NCI-H1436 (cell line): ENCODE results near the gene RNASE12.
"Not testable (repeated sequence)": the region's sequence is repeated elsewhere in the genome, so short reads cannot be mapped to it uniquely, and the experiment has no call there.

Experiments
- DNase-seq: peaks from one replicate; lab custom pipeline; 2025; lab: John Stamatoyannopoulos, UW

RNASE12 gene

DNA sequence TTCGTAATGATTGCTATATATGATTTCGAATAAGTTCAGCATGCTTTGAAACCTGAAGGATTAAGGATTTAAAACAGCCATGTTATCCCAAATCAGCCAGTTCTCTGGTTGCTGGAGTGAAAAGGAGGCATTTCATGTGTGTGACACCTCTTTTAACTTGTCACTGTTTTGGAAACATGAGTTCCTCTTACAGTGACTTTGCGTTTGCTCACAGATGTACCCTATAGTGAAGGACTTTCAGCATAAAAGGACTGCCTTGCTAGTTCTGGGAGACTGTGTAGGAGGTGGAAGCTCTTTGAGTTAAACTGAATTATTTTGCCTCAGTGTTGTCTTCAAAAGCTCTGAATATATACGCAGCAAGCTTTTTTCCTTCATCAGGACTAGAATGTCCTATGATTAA is 10.9 kb downstream of the RNASE12 start:
- DNase-seq: no peak

DNA sequence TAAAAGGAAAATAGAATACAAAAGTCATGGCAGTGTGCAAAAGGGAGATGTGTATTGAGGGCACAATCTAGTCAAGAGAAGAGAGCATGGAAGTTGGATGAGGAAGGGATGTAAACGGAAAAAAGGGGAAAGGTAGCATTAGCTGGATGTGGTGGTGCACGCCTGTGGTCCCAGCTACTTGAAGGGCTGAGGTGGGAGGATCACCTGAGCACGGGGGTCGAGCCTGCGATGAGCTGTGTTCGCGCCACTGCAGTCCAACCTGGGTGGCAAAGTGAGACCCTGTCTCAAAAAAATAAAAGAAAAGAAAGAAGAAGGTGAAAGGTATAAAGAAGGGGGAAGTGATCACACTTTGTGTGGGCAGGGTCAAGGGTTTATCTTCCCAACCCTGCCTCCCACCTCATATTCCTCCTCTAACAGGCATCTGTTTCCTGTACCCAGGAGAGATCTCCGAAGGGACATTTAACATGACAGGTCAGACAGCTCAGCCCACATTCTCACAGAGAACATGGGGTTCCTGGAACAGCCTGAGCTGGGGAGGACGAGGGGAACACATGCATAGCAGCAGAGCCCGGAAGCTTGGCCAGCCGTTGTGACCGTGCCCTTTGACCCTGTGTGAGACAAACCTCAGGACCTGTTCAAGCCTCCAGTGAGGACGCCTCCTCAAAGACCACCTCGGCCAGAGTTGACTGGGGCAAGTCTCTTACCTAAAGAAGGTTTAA is 12.2 kb downstream of the RNASE12 start:
- DNase-seq: no peak

DNA sequence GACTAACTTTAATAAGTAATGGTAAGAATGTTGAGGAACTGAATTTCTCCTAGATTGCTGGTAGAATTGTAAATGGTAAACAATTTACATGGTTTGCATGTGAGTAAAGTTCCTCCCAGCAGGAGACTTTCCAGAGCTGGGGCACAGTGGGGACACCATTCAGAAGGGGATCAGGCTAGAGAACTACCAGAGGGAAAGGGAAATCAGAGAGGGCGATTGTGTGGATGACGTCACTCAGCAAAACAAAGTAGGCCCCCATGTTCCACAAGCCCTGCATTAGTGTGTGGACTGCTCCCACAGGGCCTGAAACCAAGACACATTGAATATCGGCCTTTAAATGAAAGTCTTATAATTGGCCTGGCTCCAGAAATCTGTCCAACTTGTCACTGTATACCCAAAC is 12.9 kb downstream of the RNASE12 start:
- no peak for DNase-seq

DNA sequence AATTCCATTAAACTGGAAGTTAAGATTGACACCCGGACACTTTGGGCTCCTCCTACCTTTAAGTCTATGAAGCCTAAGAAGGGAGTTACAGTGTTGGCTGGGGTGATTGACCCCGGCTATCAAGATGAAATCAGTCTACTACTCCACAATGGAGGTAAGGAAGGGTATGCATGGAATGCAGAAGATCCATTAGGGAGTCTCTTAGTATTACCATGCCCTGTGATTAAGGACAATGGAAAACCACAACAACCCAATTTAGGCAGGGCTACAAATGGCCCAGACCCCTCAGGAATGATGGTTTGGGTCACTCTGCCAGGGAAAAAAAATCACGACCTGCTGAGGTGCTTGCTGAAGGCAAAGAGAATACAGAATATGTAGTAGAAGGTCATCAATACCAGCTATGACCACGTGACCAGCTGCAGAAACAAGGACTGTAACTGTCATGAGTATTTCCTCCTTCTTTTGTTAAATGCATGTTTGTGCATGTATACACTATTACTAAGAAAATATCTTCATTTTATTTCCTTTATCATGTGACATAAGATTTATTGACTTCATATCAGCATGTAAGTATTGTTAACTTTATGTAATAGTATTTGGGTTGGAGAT is 18.7 kb downstream of the RNASE12 start:
- not testable (repeated sequence) for DNase-seq

DNA sequence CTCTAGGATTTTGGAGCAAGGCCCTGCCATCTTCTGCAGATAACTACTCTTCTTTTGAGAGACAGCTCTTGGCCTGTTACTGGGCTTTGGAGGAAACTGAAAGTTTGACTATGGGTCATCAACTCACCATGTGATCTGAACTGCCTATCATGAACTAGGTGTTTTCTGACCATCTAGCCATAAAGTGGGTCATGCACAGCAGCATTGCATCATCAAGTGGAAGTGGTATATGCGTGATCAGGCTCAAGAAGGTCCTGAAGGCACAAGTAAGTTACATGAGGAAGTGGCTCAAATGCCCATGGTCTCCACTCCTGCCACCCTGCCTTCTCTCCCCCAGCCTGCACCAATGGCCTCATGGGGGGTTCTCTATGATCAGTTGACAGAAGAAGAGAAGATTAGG is 20.5 kb downstream of the RNASE12 start:
- DNase-seq: not testable (repeated sequence)

DNA sequence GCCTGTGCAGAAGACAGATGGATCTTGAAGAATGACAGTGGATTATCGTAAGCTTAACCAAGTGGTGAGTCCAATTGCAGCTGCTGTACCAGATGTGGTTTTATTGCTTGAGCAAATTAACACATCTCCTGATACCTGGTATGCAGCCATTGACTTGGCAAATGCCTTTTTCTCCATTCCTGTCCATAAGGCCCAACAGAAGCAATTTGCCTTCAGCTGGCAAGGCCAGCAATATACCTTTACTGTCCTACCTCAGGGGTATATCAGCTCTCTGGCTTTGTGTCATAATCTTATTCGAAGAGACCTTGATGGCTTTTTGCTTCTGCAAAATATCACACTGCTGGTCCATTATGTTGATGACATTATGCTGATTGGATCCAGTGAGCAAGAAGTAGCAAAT is 21.3 kb downstream of the RNASE12 start:
- not testable (repeated sequence) for DNase-seq

DNA sequence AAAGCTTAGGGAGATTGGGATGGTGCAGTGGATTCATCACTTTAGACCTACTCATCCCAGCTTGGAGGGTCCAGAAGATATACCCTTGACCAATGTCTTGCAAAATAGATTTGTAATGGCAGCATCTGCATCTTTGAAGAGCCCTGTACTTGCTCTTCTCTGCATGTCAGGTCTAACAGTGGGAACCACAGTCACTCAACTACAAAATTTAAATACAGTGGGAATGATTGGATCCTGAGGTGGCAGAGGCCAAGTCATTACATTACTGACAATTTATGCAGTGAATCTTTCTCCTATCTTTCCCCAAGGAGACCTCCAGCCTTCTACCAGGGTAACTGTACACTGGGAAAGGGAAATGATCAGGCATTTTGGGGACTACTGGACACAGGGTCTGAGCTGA is 22.1 kb downstream of the RNASE12 start:
- no peak for DNase-seq

DNA sequence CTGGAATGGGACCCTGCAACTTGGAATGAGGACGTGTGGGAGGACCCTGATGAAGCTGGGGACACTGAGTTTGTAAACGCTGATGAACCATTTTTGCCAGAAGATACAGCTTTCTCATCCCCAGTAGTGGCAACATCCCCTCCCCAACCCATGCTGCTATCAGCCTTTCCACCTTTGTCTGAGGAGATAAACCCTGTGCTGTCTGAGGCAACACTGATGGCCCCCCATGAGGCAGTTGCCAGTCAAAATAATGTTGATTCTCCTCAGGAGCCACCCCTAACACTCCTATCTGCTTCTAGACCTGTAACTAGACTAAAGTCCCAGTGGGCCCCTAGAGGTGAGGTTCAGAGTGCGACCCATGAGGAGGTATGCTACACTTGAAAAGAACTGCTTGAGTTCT is 22.8 kb downstream of the RNASE12 start:
- DNase-seq: no peak

DNA sequence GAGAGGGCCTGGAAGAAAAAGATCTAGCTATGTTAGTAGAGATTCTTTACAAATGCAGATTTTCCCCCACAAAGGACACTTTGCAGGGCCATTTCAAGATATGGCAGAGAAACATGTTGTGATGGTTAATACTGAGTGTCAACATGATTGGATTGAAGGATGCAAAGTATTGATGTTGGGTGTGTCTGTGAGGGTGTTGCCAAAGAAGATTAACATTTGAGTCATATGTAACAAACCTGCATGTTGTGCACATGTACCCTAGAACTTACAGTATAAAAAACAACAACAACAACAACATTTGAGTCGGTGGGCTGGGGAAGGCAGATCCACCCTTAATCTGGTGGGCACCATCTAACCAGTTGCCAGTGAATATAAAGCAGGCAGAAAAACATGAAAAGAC is 24.0 kb downstream of the RNASE12 start:
- DNase-seq: not testable (repeated sequence)

DNA sequence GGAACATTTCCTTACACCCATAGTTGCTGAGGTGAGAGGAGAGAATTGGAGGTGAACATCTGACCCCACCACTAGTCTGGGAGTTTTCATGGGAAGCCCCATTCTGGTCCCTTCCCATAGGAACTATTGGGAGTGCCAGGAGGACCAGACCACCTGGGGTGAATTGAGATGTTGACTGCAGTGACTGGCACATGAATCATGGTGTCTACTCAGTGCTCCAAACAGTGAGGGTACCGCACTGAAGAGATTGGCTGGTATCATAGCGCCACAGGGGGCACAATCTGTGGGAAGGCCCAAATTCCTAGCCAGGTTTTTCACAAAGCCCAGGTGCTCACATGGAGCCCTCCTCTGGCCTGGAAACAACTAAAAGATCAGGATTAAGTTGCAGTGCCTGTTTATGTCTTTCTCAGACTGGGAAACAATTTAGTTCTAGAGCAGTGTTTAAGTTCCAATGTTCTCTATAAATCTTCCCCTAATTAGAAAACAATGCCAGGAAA is 26.6 kb downstream of the RNASE12 start:
- DNase-seq: no peak

DNA sequence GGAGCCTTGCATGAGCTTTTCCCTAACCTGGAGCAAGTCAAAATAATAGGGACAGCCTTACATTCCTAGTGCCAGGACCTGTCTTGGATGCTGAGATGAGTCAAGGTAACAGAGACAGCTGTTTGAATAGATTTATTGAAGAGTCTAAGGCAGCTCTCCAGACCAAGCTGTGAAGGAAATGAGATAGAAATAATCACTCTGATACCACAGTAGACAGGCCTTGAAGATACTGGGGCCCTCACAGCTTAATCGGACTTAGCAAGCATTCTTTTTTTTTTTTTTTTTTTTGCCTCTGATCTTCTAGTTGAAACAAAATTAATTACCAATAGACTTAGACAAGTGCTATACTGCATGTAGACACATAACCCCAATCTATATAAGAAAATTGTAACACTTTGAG is 27.2 kb downstream of the RNASE12 start:
- DNase-seq: no peak

DNA sequence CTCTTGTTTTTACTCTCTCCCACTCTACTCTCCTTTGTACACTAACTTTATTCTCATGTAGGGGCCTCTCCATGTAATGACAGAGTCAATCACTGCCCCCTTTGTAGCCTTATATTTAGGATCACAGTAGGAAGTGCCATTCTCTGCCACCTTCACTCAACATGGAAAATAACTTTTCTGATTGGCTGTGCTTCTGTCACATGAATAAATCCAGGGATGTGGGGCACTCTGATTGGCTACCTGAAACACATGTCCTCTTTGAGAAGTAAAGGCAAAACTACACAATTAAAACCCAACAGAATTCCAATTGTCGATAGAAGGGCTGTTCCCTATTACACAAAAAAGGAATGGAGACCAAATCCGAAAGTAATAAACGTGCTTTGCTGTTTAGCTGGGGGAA is 30.2 kb downstream of the RNASE12 start, which contains the start of gene RNASE9:
TSS of gene RNASE9 (minus strand) at position 87 of the 400 bp plus-strand sequence.
- no peak for DNase-seq

DNA sequence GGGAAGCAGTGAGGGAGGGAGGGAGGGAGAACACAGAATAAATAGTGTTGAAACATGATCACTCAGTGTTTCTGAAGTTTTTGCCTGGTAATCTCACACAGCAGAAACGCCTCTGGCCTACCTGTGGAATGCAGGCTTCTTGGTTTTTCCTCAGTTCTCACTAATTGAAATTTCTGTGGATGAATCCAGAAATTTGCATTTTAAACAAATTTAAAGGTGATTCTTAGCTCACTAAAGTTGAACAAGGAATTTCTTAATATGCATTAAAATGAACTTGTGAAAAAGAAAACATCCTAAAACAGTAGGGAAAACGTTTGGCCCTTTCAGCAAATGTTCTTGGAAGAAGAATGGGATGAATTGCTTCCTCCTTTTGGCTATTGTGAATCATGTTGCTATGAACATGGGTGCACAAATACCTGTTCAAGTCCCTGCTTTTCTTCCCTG is 31.7 kb downstream of the RNASE12 start:
- no peak for DNase-seq

DNA sequence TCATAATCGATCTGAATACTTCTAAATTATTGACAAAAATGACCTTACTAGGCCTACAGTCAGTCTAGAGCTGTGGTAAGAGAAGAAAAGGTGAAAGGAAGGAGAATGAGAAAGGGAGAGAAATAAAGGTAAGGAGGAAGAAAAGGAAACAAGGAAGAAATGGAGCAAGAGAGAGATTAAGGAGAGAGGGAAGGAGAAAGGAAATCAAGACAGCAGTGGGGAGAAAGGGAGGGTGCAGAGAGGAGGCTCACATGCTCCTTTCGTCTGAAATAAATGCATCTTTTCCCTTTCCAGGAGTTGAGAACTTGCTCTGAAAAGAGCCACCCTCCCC is 34.0 kb downstream of the RNASE12 start:
- no peak for DNase-seq

DNA sequence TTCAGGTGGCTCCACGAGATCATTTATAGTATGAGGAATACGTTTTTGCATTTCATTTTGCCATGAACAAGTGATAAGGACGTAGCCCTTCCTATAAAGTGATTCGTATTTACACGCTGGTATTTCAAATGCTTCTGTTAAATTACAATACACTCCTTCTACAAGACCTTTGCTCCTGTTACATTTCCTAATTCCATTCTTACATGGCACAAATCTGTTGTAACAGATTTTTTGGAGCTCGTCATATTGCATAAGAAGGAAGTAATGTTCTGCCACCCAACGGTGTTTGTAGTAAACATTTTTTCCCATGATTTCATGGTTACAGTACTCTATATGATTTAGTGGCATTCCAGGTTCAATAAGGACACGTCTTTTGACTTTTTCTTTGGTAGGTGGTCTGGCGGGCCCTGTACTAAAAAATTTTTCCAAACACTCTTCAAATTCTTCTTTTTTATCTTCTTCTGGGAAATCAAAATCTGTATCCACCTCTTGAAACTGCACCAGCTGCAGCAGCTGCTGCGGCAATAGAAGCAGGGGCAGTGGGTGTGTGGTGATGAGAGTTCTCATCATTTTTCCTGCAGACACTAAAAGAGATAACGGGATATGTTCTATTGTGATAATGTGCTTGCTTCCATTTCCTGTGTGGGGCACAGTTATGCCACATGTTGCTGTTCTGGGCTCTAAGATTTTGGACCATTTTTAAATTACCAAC is 34.5 kb downstream of the RNASE12 start:
- DNase-seq: no peak

DNA sequence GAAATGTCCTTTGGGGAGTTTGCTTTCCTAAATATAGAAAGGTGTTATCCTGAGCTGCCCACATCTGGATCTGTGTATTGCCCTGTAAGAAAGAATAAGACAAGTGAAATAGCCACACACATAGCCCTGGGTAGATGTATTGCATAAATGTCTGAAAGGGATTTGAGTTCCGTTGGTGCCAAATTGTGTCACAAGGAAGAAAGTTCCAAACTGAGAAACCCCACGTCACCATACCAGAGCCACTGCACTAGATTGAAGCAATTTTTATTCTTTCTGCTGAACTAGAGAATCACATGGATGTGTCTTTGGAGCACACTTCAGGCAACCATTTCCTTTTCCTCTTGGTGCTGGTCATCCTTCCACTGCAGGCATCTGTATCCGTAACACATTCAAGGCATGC is 35.3 kb downstream of the RNASE12 start:
- no peak for DNase-seq

DNA sequence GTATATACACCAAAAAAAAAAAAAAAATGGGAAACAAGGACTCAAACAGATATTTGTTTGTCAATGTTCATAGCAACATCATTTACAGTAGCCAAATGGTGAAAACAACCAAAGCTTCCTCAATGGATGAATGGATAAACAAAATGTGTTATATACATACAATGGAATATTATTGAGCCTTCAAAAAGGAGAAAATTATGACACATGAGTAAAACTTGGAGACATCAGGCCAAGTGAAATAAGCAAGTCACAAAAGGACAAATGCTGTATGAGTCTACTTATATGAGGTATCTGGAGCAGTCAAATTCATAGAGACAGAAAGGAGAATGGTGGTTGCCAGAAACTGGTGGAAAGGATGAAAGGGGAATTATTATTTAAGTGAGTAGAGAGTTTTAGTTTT is 38.2 kb downstream of the RNASE12 start:
- DNase-seq: no peak

DNA sequence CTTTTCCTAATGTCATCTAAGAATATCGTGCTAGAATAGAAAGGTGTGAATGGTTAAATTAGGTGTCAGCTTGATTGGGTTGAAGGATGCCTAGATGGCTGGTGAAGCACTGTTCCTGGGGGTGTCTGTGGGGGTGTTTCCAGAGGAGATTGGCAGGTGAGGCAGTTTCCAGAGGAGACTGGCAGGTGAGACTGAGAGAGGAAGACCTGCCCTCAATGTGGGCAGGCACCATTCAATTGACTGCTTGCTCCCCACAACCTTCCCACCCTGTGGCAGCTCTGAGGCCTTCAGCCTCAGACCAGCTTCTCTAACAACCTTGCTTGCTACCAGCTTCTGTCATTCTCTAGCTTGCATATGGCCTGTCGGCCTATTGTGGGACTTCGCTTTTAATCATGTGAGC is 39.6 kb downstream of the RNASE12 start:
- no peak for DNase-seq

DNA sequence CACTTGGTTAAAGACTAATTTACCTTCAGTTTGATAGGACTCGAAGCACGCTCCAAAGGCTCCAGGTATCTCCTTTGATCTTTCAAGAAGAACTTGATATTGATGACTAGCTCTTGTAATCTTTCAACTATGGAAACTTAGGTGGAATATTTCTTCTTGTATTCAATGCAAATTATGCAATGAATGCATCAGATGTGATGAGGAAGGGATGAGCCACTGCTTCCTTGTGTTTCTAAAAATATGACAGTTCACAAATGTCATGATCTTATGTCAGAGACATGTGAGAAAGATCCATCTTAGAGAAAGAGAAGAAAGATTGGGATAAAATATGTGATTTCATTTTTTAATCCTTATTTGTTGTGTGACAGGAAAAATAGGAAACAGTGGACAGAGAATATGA is 40.2 kb downstream of the RNASE12 start:
- DNase-seq: no peak

DNA sequence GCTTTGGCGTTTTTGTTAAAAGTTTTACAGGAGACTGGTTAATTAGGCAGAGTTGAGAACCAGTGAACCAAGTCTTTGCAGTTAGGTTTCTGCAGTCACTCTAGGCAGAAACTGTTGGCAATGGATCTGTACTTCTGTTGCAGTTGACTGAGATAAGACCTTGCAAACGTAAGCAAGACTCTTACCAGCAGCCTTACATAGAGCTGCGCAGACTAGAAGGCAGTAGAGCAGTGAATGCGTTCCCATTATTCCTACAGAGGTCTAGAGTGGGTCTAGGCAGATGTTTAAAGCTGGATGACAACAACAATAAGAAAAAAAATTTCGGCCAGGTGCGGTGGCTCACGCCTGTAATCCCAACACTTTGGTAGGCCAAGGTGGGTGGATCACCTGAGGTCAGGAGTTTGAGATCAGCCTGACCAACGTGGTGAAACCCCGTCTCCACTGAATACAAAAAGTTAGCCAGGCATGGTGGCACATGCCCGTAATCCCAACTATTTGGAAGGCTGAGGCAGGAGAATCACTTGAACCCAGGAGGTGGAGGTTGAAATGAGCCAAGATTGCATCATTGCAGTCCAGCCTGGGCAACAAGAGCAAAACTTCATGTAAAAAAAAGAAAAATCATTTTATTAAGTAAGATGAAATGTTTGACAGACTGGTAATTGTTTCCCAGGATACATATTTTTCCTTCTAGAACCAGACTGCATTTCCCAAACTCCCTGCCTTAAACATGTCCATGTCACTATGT is 42.6 kb downstream of the RNASE12 start:
- no peak for DNase-seq

DNA sequence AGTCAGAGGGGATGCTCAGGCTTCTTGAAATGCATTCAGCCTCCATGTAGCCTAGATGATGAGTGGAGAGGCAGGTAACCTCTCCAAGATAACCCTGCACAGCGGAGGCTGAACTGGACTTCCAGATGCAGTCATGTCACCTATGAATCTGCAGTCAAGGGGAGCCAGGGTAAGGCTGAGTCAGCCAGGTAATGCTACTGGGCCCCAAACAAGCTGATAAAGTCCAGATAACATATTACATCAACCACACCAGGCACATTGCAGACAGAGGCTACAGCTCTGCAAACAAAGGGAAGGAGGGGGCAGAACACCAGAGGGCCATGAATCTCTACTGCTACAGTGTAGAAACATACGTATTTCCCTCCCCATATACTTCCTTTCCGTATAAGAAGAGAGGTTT is 44.3 kb downstream of the RNASE12 start:
- no peak for DNase-seq
